OCI-LY3 (cell line): ENCODE results near the gene RPS6KC1.

Experiments used
- EZH2phosphoT487 ChIP-seq: fragments of 200-600 bp; shearing (Covaris generic); IDR thresholded peaks from 2 replicates; pipeline ENCODE4 v1.6.1; 2018; ENCODE audit warnings: antibody characterized with exemption, mixed run types, low read depth
- TF ChIP-seq, protein P1 (sequence below): fragments of 200-600, 300-600 bp; sonication (generic); IDR thresholded peaks from 2 replicates; pipeline ENCODE4 v1.5.1; 2014; ENCODE audit warnings: antibody characterized with exemption, low read length, low read depth

DNA sequence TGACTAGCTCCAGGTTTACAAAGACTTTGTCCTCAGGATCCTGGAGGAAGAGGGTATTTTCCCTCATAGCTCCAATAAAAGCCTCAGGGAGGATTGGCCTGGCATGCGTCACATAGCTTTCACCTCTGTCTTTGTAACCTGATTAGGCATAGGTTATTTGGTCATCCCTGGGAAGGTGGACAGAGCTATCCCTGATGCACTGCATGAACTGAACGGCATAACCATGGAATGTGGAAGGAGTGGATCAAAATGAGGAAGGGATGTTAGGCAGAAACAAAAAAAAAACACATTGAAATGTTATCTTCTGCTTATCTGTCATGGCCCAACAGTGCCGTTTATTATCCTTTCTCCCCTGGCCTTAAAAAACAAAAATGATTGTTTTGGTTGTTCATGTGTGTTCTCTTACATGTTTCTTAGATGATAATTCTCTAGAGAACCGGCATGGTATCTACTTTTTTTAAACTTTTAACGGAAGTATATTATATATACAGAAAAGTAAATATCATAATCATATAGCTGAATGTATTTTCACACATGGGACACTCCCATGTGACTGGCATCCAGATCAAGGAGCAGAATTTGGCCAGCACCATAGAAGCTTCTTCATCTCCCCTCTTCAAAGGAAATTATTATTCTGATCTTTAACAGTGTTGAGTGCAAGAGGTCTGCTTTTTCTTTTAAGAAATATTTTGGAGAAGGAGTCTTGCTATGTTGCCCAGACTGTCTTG is 85.3 kb downstream of the RPS6KC1 start:
- TF ChIP-seq, protein P1, sequence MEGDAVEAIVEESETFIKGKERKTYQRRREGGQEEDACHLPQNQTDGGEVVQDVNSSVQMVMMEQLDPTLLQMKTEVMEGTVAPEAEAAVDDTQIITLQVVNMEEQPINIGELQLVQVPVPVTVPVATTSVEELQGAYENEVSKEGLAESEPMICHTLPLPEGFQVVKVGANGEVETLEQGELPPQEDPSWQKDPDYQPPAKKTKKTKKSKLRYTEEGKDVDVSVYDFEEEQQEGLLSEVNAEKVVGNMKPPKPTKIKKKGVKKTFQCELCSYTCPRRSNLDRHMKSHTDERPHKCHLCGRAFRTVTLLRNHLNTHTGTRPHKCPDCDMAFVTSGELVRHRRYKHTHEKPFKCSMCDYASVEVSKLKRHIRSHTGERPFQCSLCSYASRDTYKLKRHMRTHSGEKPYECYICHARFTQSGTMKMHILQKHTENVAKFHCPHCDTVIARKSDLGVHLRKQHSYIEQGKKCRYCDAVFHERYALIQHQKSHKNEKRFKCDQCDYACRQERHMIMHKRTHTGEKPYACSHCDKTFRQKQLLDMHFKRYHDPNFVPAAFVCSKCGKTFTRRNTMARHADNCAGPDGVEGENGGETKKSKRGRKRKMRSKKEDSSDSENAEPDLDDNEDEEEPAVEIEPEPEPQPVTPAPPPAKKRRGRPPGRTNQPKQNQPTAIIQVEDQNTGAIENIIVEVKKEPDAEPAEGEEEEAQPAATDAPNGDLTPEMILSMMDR, result no peak
- no peak for TF ChIP-seq EZH2phosphoT487
